Lower leg skin (tissue), 4 donors: Measurements from ENCODE around the gene CMTM5. TPM values are rescaled to one million over a fixed set of nuclear protein-coding genes. Genes with fewer than 3 reads are reported as not detected.
"Not testable (repeated sequence)": the region's sequence is repeated elsewhere in the genome, so short reads cannot be mapped to it uniquely, and the experiment has no call there.

ENCODE experiments used
- DNase-seq, 2 donors: peaks; one replicate each; pipeline ENCODE4 v3.0.0-alpha.2; 2019; ENCODE audit warnings: low spot score in 2 of 2
- H3K4me3 ChIP-seq: fragments of 200-600 bp; sonication (generic); 2 replicates; pipeline ENCODE4 v1.5.1; 2017; ENCODE audit warnings: mild to moderate bottlenecking, low read depth; ENCODE audit not compliant: poor library complexity, severe bottlenecking
- CTCF ChIP-seq, 3 donors: fragments of 450-650 bp; IDR thresholded peaks; one replicate each; pipeline ENCODE4 v1.5.1; 2016; ENCODE audit warnings: antibody characterized with exemption in 3 of 3, mild to moderate bottlenecking in 3 of 3, moderate library complexity in 2 of 3
- POLR2A ChIP-seq, 2 donors: fragments of 450-650 bp; IDR thresholded peaks; one replicate each; pipeline ENCODE4 v1.6.1; 2016 to 2017; ENCODE audit warnings: antibody characterized with exemption in 2 of 2, mild to moderate bottlenecking in 1 of 2, moderate library complexity in 1 of 2
- WGBS, 2 donors: methylation state at CpG; one replicate each; pipeline ENCODE4 v1.1.5; 2018; 5-methylcytosine and 5-hydroxymethylcytosine counted together
- intact Hi-C: fragments of 100-400 bp; cut with DNase I; formaldehyde crosslinking; loops from one replicate; pipeline ENCODE4 v1.15.0; 2023; ENCODE audit warnings: low total_unique reads
- total RNA-seq, 4 donors: library from RNA; depleted of rRNA; stranded (reverse); fragments of >200 nt; gene quantifications; one replicate each; pipeline ENCODE4 v1.1.0, GENCODE V29; 2016

The CMTM5 gene
- total RNA-seq, 4 donors from 2014 or later = 0.38 to 0.58 TPM; not detected in 2

GRCh38 chr14:23382276-23382675 is 5.4 kb downstream of the CMTM5 start:
- 93 to 94% methylated on average over 6 of the region's 6 CpGs for WGBS, 2 donors

GRCh38 chr14:23382731-23383440 is 6.0 kb downstream of the CMTM5 start:
- intact Hi-C loops = loop anchor here (5.0 to 10.0 kb wide), 2 partner anchors 56 to 118 kb away; no protein-coding TSS in a partner anchor
- no peak overlapping the region for H3K4me3 ChIP-seq
- 71 to 80% methylated on average over 10 of the region's 10 CpGs for WGBS, 2 donors

More at GRCh38 chr14:23382276-23382675, 5.4 kb downstream of the CMTM5 start:
- no peak for DNase-seq
- TF ChIP-seq POLR2A (IDR thresholded peaks at IDR 0.05) (no peak), CTCF (IDR thresholded peaks at IDR 0.05) (no peak)
- H3K4me3 ChIP-seq = no peak overlapping the region
- intact Hi-C loops = loop anchor here (5.0 to 10.0 kb wide), 2 partner anchors 55 to 117 kb away; no protein-coding TSS in a partner anchor

GRCh38 chr14:23384364-23385080 is 7.7 kb downstream of the CMTM5 start:
- intact Hi-C loops = loop anchor here (5.0 to 10.0 kb wide), 2 partner anchors 57 to 120 kb away; no protein-coding TSS in a partner anchor
- no peak for DNase-seq
- TF ChIP-seq POLR2A (IDR thresholded peaks at IDR 0.05) = no peak
- no peak for TF ChIP-seq CTCF (IDR thresholded peaks at IDR 0.05)
- no peak overlapping the region for H3K4me3 ChIP-seq
- WGBS, 2 donors = 88 to 93% methylated on average over 29 of the region's 29 CpGs

More at GRCh38 chr14:23382731-23383440, 6.0 kb downstream of the CMTM5 start:
- TF ChIP-seq CTCF (IDR thresholded peaks at IDR 0.05) (no peak), POLR2A (IDR thresholded peaks at IDR 0.05) (no peak)
- no peak for DNase-seq

GRCh38 chr14:23385244-23385641 is 8.4 kb downstream of the CMTM5 start:
- TF ChIP-seq CTCF (IDR thresholded peaks at IDR 0.05) = no peak
- no peak for TF ChIP-seq POLR2A (IDR thresholded peaks at IDR 0.05)
- no peak for DNase-seq
- intact Hi-C loops = loop anchor here (10.0 kb wide), 1 partner anchor 120 kb away; no protein-coding TSS in a partner anchor
- H3K4me3 ChIP-seq = no peak overlapping the region
- 85 to 87% methylated on average over 2 of the region's 2 CpGs for WGBS, 2 donors

- 66 to 78% methylated on average over 6 to 18 of the region's 18 CpGs for WGBS, 2 donors
- DNase-seq = no peak
- no peak overlapping the region for H3K4me3 ChIP-seq
- intact Hi-C loops = loop anchor here (10.0 kb wide), 1 partner anchor 121 kb away; no protein-coding TSS in a partner anchor
- TF ChIP-seq CTCF (IDR thresholded peaks at IDR 0.05) = no peak
- no peak for TF ChIP-seq POLR2A (IDR thresholded peaks at IDR 0.05)
These were observed 8.9 kb downstream of the CMTM5 start for GRCh38 chr14:23385642-23386265.

GRCh38 chr14:23386266-23386657 is 9.4 kb downstream of the CMTM5 start:
- intact Hi-C loops = loop anchor here (10.0 kb wide), 1 partner anchor 121 kb away; no protein-coding TSS in a partner anchor
- WGBS, 2 donors = 82 to 89% methylated on average over 13 to 17 of the region's 17 CpGs
- H3K4me3 ChIP-seq, DNase-seq: not testable (repeated sequence)
